Right lobe of liver (tissue), 4 donors: ENCODE measurements around the gene CYB5RL.

Source experiments
- CTCF ChIP-seq, 4 donors: fragments of 200-600 bp in 3 of 4; fragments of 450-650 bp in 1 of 4; IDR thresholded peaks; one replicate each; pipeline versions ENCODE4 v1.5.1 to v1.8.0; 2016 to 2022; ENCODE audit warnings: antibody characterized with exemption in 4 of 4, mild to moderate bottlenecking in 2 of 4
- POLR2A ChIP-seq: fragments of 450-650 bp; IDR thresholded peaks from one replicate; pipeline ENCODE4 v1.6.1; 2017; ENCODE audit warnings: antibody characterized with exemption, mild to moderate bottlenecking
- donor health status: DM: no; HTN: no; CAD: no.
- donor health status: DM: no; HTN: no; CAD: no.
- donor health status: DM: no; HTN: yes; CAD: no.

GRCh38 chr1:54191525-54191924 lies 8.3 kb downstream of the CYB5RL start:
- TF ChIP-seq POLR2A = no peak
- TF ChIP-seq CTCF (IDR thresholded peaks at IDR 0.05) = no peak
